ENCODE measurements around the gene PPP1R9A. TPM values are rescaled to one million over a fixed set of nuclear protein-coding genes. Genes with fewer than 3 reads are reported as not detected.

Gene PPP1R9A
- total RNA-seq, 1 donor from 2014 or later: 19.9 TPM

DNA sequence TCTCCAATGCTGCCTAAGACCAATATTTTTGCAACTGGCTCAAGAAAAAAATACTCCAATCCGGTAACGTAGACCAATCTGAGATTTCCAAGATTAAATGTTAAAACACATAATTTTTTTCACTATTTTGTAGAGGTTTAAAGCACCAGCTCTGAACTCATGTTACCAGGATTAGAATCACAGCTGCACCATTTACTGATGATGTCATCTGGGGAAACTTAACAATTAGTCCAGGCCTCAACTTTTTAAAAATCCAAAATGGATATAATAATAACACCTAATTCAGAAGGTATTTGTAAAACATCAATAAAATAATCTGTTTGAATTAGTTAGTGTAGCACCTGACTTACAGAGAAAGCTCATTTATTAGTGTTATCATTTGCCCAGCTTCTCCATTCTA is 402.6 kb downstream of the PPP1R9A start:
- H3K4me3 ChIP-seq (ENCODE audit: low read depth, low read length): no peak overlapping the region
- no peak for TF ChIP-seq CTCF (IDR thresholded peaks at IDR 0.05; ENCODE audit: insufficient read depth, low read length, poor library complexity, severe bottlenecking)
- no peak for DNase-seq (ENCODE audit: low read depth)

GRCh38 chr7:95311389-95311788 is 404.0 kb downstream of the PPP1R9A start:
- Histone ChIP-seq H3K27me3 (ENCODE audit: control insufficient read depth, insufficient read depth, low read length) (no peaks in the 10 kb centered on the region), H3K36me3 (ENCODE audit: control insufficient read depth, insufficient read depth, low read length) (no peaks in the 10 kb centered on the region), H3K4me3 (ENCODE audit: low read depth, low read length) (no peak overlapping the region)
- no peak for DNase-seq (ENCODE audit: low read depth)
- no peak for TF ChIP-seq CTCF (IDR thresholded peaks at IDR 0.05; ENCODE audit: insufficient read depth, low read length, poor library complexity, severe bottlenecking)

More for the DNA sequence above, 402.6 kb downstream of the PPP1R9A start:
- Histone ChIP-seq H3K36me3 (ENCODE audit: control insufficient read depth, insufficient read depth, low read length) (no peaks in the 10 kb centered on the region), H3K27me3 (ENCODE audit: control insufficient read depth, insufficient read depth, low read length) (no peaks in the 10 kb centered on the region)

GRCh38 chr7:95312561-95312960 is 405.2 kb downstream of the PPP1R9A start:
- H3K27me3 ChIP-seq (ENCODE audit: control insufficient read depth, insufficient read depth, low read length): no peaks in the 10 kb centered on the region
- no peaks in the 10 kb centered on the region for H3K36me3 ChIP-seq (ENCODE audit: control insufficient read depth, insufficient read depth, low read length)
- TF ChIP-seq CTCF (IDR thresholded peaks at IDR 0.05; ENCODE audit: insufficient read depth, low read length, poor library complexity, severe bottlenecking): no peak
- no peak overlapping the region for H3K4me3 ChIP-seq (ENCODE audit: low read depth, low read length)
- no peak for DNase-seq (ENCODE audit: low read depth)

- Histone ChIP-seq H3K4me3 (ENCODE audit: low read depth, low read length) (no peak overlapping the region), H3K27me3 (ENCODE audit: control insufficient read depth, insufficient read depth, low read length) (no peaks in the 10 kb centered on the region), H3K36me3 (ENCODE audit: control insufficient read depth, insufficient read depth, low read length) (no peaks in the 10 kb centered on the region)
- no peak for DNase-seq (ENCODE audit: low read depth)
- TF ChIP-seq CTCF (IDR thresholded peaks at IDR 0.05; ENCODE audit: insufficient read depth, low read length, poor library complexity, severe bottlenecking): no peak
Measured at GRCh38 chr7:95316588-95316987, 409.2 kb downstream of the PPP1R9A start.

GRCh38 chr7:95317546-95317945 is 410.2 kb downstream of the PPP1R9A start:
- DNase-seq (ENCODE audit: low read depth): no peak
- no peaks in the 10 kb centered on the region for H3K36me3 ChIP-seq (ENCODE audit: control insufficient read depth, insufficient read depth, low read length)
- no peak for TF ChIP-seq CTCF (IDR thresholded peaks at IDR 0.05; ENCODE audit: insufficient read depth, low read length, poor library complexity, severe bottlenecking)
- no peak overlapping the region for H3K4me3 ChIP-seq (ENCODE audit: low read depth, low read length)
- no peaks in the 10 kb centered on the region for H3K27me3 ChIP-seq (ENCODE audit: control insufficient read depth, insufficient read depth, low read length)

DNA sequence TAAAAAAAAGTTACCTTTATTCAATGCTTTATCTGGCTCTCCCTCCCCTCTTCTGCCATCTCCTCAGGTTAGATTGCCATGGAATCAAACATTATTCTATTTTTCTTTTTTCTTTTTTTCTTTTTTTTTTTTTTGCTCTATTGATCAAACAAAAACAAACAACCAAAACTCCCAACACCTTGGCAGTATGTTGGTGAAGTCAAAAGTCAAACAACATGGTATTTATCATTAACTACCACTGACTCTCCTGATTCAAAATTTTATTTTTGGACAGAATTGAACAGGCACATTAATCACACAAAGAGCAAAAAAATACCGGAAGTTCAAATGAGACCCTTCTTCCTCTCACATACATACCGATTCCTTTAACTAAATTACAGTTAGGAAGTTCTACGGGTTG is 410.6 kb downstream of the PPP1R9A start:
- no peaks in the 10 kb centered on the region for H3K27me3 ChIP-seq (ENCODE audit: control insufficient read depth, insufficient read depth, low read length)
- DNase-seq (ENCODE audit: low read depth): no peak
- TF ChIP-seq CTCF (IDR thresholded peaks at IDR 0.05; ENCODE audit: insufficient read depth, low read length, poor library complexity, severe bottlenecking): no peak
- H3K36me3 ChIP-seq (ENCODE audit: control insufficient read depth, insufficient read depth, low read length): no peaks in the 10 kb centered on the region
- H3K4me3 ChIP-seq (ENCODE audit: low read depth, low read length): no peak overlapping the region

Measured in kidney epithelial cell (primary cell).